ENCODE results near the gene DDX56.

GRCh38 chr7:44533301-44534055 is 40.2 kb downstream of the DDX56 start:
- TF ChIP-seq, protein P1, sequence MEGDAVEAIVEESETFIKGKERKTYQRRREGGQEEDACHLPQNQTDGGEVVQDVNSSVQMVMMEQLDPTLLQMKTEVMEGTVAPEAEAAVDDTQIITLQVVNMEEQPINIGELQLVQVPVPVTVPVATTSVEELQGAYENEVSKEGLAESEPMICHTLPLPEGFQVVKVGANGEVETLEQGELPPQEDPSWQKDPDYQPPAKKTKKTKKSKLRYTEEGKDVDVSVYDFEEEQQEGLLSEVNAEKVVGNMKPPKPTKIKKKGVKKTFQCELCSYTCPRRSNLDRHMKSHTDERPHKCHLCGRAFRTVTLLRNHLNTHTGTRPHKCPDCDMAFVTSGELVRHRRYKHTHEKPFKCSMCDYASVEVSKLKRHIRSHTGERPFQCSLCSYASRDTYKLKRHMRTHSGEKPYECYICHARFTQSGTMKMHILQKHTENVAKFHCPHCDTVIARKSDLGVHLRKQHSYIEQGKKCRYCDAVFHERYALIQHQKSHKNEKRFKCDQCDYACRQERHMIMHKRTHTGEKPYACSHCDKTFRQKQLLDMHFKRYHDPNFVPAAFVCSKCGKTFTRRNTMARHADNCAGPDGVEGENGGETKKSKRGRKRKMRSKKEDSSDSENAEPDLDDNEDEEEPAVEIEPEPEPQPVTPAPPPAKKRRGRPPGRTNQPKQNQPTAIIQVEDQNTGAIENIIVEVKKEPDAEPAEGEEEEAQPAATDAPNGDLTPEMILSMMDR (IDR thresholded peaks at IDR 0.05; ENCODE audit: low read depth, low read length, poor library complexity, severe bottlenecking), result no peak
- TF ChIP-seq EZH2phosphoT487 (IDR thresholded peaks at IDR 0.05; ENCODE audit: borderline replicate concordance, low read length), result no peak
